GM13977 (cell line): ENCODE measurements around the gene SELP.

Source experiments
- DNase-seq: peaks from one replicate; pipeline ENCODE4 v3.0.0; 2012; ENCODE audit warnings: low spot score
- in situ Hi-C: fragments of 300-500 bp; cut with MboI; formaldehyde crosslinking; loops from one replicate; pipeline ENCODE4 v1.12.0; 2022; ENCODE audit warnings: low sequenced_read_pairs, low pct_unique_long_range_greater_than_20kb, mixed read lengths, inconsistent platforms; ENCODE audit not compliant: unreplicated experiment
- TF ChIP-seq, protein P1 (sequence below): IDR thresholded peaks from 2 replicates; pipeline ENCODE4 v1.5.1; 2012; ENCODE audit warnings: mild to moderate bottlenecking, control low read depth; ENCODE audit not compliant: insufficient read depth; ENCODE audit errors: extremely low read depth, missing control alignments

The SELP gene

DNA sequence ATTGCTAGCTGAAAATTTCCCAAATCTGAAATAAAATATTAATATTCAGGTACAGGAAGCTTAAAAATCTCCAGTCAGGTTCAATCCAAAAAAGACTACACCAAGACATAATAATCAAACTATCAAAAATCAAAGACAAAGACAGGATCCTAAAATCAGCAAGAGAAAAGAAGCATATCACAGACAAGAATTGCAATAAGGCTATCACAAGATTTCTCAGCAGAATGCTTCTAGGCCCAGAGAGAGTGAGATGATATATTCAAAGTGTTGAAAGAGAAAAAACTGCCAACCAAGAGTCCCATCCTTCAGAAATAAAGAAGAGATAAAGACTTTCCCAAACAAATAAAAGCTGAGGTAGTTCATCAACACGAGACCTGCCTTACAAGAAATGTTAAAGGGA, 5.0 kb upstream of the SELP start:
- no peak for DNase-seq
- TF ChIP-seq, protein P1, sequence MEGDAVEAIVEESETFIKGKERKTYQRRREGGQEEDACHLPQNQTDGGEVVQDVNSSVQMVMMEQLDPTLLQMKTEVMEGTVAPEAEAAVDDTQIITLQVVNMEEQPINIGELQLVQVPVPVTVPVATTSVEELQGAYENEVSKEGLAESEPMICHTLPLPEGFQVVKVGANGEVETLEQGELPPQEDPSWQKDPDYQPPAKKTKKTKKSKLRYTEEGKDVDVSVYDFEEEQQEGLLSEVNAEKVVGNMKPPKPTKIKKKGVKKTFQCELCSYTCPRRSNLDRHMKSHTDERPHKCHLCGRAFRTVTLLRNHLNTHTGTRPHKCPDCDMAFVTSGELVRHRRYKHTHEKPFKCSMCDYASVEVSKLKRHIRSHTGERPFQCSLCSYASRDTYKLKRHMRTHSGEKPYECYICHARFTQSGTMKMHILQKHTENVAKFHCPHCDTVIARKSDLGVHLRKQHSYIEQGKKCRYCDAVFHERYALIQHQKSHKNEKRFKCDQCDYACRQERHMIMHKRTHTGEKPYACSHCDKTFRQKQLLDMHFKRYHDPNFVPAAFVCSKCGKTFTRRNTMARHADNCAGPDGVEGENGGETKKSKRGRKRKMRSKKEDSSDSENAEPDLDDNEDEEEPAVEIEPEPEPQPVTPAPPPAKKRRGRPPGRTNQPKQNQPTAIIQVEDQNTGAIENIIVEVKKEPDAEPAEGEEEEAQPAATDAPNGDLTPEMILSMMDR, result no peak
- in situ Hi-C loops, result no loop called here

DNA sequence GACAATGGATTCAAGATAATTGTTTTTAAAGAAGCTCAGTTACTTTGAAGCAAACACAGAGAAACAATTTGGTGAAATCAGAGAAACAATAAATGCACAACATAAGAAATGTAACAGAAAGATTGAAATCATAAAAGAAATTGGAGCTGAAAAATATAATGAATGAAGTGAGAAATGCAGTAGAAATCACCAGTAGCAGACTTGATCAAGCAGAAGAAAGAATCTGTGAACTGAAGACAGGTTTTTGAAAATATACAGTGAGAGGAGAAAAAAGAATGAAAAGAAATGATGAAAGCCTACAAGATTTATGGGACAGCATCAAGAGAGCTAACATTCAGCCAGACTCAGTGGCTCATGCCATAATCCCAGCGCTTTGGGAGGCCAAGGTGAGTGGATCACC, 4.2 kb upstream of the SELP start:
- in situ Hi-C loops, result no loop called here
- TF ChIP-seq, protein P1, result no peak
- DNase-seq, result no peak

- in situ Hi-C loops, result no loop called here
- TF ChIP-seq, protein P1, result no peak
- DNase-seq, result no peak
These were observed 1.3 kb upstream of the SELP start for GRCh38 chr1:169631249-169631648.

DNA sequence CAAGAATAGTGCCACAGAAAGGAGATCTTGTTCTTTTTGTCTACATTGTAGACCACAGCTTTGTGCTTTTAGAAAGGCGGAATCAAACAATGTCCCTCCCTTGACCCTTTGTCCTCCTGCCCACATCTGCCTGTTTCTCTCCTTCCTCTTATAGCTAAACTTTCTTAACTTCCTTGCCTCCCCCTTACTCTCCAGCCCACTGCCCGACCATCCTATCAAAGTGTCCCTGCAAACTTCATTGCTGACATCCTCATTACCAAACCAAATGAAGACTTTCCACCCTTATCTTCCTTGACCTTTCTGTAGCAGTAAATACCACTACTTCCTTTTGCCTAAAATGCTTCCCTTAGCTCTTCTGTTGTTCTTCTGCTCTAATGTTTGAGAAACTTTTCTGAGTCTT, 5.0 kb downstream of the SELP start:
- in situ Hi-C loops, result no loop called here
- no peak for DNase-seq
- TF ChIP-seq, protein P1, result no peak

- in situ Hi-C loops, result no loop called here
- TF ChIP-seq, protein P1, result no peak
- no peak for DNase-seq
These were observed 5.8 kb downstream of the SELP start for GRCh38 chr1:169624122-169624521.

DNA sequence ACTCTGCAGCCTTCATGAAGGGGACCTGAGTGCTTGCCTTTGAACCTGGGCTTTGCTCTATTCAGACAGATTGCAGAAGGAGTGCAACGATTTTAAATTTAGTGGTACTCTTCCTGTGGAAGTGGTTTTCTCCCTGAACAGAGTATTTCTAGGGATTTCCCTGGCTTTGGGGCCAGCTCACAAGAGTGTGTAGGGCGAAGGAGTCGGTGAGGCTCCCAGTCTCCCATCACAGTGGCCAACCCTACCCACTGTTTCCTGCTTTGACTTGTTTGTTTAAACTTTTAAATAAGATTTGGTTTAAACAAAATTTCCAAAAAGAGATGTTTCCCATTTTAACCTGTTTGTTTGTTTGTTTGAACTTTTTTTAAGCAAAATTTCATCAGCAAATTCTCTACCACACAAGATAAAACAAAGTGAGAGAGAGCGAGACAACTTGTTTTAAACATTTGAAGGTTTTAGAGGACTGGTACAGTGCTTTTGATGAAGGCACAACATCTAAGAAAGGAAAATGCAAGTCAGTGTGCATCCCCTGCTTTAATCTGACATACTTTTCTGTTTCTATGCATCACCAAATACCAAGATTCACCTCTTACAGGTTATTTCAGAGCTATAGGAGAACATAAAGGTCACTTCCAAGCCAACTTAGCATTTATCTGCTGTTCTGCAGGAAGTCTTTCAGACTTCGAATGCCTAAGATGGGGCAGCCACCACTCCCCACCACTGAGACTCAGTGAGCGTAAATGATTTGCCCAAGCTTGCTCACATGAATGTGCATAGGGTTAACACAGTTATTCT, 6.6 kb downstream of the SELP start:
- TF ChIP-seq, protein P1, result no peak
- DNase-seq, result no peak
- in situ Hi-C loops, result no loop called here
